Caco-2 (cell line): Measurements from ENCODE around the gene NSG1. TPM values are rescaled to one million over a fixed set of nuclear protein-coding genes. Genes with fewer than 3 reads are reported as not detected.

Experiments used
- BruUV-seq: library from RNA; stranded (reverse); fragments of 400-500 nt; replicated peaks from 2 replicates; lab custom pipeline; 2021; lab: Mats Ljungman, UMichigan
- CTCF ChIA-PET: fragments of 300-600 bp; sonication (Branson Sonifier 250); formaldehyde crosslinking; loops from one replicate; lab custom pipeline; 2022; ENCODE audit warnings: antibody characterized with exemption; lab: Charles Lee
- POLR2A ChIA-PET: fragments of 300-600 bp; sonication (Branson Sonifier 250); formaldehyde crosslinking; loops from one replicate; lab custom pipeline; 2022; ENCODE audit warnings: antibody characterized with exemption; lab: Charles Lee
- DNase-seq, 2 experiments: peaks; one replicate each; pipeline versions ENCODE4 v3.0.0 to v3.0.0-alpha.2; 2020 to 2022
- H3K27me3 ChIP-seq: replicated peaks from 2 replicates; pipeline ENCODE4 v1.6.0; 2011; ENCODE audit warnings: low read length; ENCODE audit not compliant: control insufficient read depth, insufficient read depth
- H3K36me3 ChIP-seq: 2 replicates; pipeline ENCODE4 v1.5.1; 2011; ENCODE audit warnings: low read length; ENCODE audit not compliant: control insufficient read depth, insufficient read depth
- H3K4me1 ChIP-seq: fragments of 250-450 bp; sonication (Bioruptor Pico); 2 replicates; pipeline ENCODE4 v1.5.1; 2020; ENCODE audit warnings: mild to moderate bottlenecking
- H3K4me3 ChIP-seq: 2 replicates; pipeline ENCODE4 v1.5.1; 2011; ENCODE audit warnings: low read depth, mild to moderate bottlenecking, control low read depth, low read length
- H3K9me3 ChIP-seq: fragments of 250-450 bp; sonication (Bioruptor Pico); 2 replicates; pipeline ENCODE4 v1.5.1; 2020; ENCODE audit warnings: mild to moderate bottlenecking, moderate library complexity
- H3K27ac Mint-ChIP-seq: one replicate; pipeline ENCODE4 v1.8.0; 2022; ENCODE audit warnings: mixed read lengths; ENCODE audit not compliant: unreplicated experiment
- H3K27me3 Mint-ChIP-seq: one replicate; pipeline ENCODE4 v1.8.0; 2022; ENCODE audit warnings: mixed read lengths; ENCODE audit not compliant: insufficient read depth, unreplicated experiment
- H3K36me3 Mint-ChIP-seq: one replicate; pipeline ENCODE4 v1.8.0; 2022; ENCODE audit warnings: mild to moderate bottlenecking, mixed read lengths; ENCODE audit not compliant: insufficient read depth, unreplicated experiment
- H3K4me1 Mint-ChIP-seq: one replicate; pipeline ENCODE4 v1.8.0; 2022; ENCODE audit warnings: low read depth, mixed read lengths; ENCODE audit not compliant: unreplicated experiment
- H3K4me3 Mint-ChIP-seq: one replicate; pipeline ENCODE4 v1.8.0; 2022; ENCODE audit warnings: mild to moderate bottlenecking, moderate library complexity, mixed read lengths; ENCODE audit not compliant: unreplicated experiment
- H3K9me3 Mint-ChIP-seq: one replicate; pipeline ENCODE4 v1.8.0; 2022; ENCODE audit warnings: mixed read lengths; ENCODE audit not compliant: unreplicated experiment
- intact Hi-C: fragments of 100-400 bp; cut with micrococcal nuclease; formaldehyde crosslinking; loops from one replicate; pipeline ENCODE4 v1.10.0; 2022; ENCODE audit not compliant: unreplicated experiment
- total RNA-seq: library from RNA; stranded (reverse); gene quantifications from 2 replicates; pipeline ENCODE4 v1.2.3, GENCODE V29; 2022
- TF ChIP-seq, protein P1 (sequence below), 2 experiments: fragments of 200-600 bp in 1 of 2; IDR thresholded peaks; 1 replicate in 1 of 2; 2 replicates in 1 of 2; pipeline versions ENCODE4 v1.5.1 to v1.8.0; 2011 to 2022; ENCODE audit warnings: antibody characterized with exemption in 1 of 2, control low read depth in 1 of 2, inconsistent platforms in 1 of 2, low read depth in 1 of 2, low read length in 1 of 2, mild to moderate bottlenecking in 1 of 2, moderate library complexity in 1 of 2; ENCODE audit not compliant: insufficient read depth in 1 of 2, severe bottlenecking in 1 of 2, unreplicated experiment in 1 of 2

Gene NSG1
- total RNA-seq, 1 experiment from 2014 or later = 7.2 TPM

DNA sequence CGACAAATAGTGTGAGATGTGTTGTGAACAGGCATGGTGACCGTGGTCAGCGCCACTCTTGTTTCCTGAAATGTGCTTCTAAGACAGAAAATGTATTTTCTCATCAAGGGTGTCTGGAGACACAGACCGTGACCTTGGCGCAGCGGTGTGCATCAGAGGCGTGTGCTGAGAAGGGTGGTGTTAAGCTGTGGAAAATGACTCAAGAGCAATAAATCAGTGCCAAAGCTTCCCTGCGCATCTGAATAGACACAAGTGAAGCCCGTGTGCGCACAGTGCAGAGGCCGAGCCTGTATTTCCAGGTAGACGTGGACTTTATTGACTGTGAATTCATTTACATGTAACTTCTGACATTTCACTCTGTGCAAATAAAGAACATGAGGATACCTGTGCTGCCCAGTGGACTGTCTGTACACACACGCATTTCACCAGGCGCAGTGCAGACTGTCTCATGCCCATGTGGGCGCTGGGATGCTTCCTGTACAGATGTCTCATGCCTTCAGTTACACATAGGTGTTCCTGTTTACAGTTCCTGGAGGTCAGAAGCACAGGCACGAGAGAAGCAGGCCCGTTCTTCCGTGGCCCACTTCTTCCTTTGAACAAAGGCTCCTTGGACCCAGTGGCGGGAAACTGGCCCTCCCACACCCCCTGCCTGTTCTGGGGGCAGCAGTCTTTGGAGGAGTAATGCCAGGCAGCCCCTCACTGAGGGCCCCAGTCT is 31.9 kb downstream of the NSG1 start:
- intact Hi-C loops = no loop called here
- Histone ChIP-seq H3K36me3 (no peaks in the 10 kb centered on the region; the same call in 1 of the 2 replicates), H3K27me3 (no peaks in the 10 kb centered on the region), H3K4me1 (no peaks in the 10 kb centered on the region), H3K4me3 (no peak overlapping the region), H3K9me3 (no peaks in the 10 kb centered on the region; the same call in 1 of the 2 replicates)
- no peaks in the 10 kb centered on the region for H3K4me1 Mint-ChIP-seq
- CTCF ChIA-PET = no interaction called here
- no TSS peak for BruUV-seq
- peaks cover 9% of the 10 kb centered on the region for H3K9me3 Mint-ChIP-seq
- no peak for DNase-seq
- H3K36me3 Mint-ChIP-seq = peaks cover 33% of the 10 kb centered on the region
- TF ChIP-seq, protein P1, sequence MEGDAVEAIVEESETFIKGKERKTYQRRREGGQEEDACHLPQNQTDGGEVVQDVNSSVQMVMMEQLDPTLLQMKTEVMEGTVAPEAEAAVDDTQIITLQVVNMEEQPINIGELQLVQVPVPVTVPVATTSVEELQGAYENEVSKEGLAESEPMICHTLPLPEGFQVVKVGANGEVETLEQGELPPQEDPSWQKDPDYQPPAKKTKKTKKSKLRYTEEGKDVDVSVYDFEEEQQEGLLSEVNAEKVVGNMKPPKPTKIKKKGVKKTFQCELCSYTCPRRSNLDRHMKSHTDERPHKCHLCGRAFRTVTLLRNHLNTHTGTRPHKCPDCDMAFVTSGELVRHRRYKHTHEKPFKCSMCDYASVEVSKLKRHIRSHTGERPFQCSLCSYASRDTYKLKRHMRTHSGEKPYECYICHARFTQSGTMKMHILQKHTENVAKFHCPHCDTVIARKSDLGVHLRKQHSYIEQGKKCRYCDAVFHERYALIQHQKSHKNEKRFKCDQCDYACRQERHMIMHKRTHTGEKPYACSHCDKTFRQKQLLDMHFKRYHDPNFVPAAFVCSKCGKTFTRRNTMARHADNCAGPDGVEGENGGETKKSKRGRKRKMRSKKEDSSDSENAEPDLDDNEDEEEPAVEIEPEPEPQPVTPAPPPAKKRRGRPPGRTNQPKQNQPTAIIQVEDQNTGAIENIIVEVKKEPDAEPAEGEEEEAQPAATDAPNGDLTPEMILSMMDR (IDR thresholded peaks at IDR 0.05; ENCODE audit: insufficient read depth in 1 of 2, low read depth in 1 of 2, low read length in 1 of 2, severe bottlenecking in 1 of 2, unreplicated experiment in 1 of 2) = no peak
- H3K27ac Mint-ChIP-seq = no peak overlapping the region
- POLR2A ChIA-PET = no interaction called here
- H3K27me3 Mint-ChIP-seq = no peaks in the 10 kb centered on the region
- H3K4me3 Mint-ChIP-seq = no peak overlapping the region

DNA sequence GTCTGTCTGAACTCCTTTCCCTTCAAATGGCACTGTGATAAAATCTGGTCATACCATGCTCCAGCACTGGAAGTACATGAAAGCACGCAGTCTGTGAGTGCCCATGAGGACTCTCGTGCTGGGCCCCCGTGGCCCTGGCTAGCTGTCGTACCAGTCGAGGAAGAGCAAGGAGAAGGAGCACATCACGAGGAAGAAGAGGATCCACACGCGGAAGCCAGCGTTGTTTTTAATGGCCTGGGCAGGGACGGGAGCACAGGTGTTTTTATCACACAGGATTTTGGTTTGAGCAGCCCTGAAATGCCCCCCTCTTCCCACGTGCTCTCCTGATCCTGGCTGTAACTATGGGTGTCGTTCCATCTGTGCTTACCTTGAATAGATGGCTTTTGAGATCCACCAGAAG is 33.0 kb downstream of the NSG1 start:
- no peaks in the 10 kb centered on the region for H3K4me1 ChIP-seq
- intact Hi-C loops = no loop called here
- TF ChIP-seq, protein P1 (IDR thresholded peaks at IDR 0.05; ENCODE audit: insufficient read depth in 1 of 2, low read depth in 1 of 2, low read length in 1 of 2, severe bottlenecking in 1 of 2, unreplicated experiment in 1 of 2) = no peak
- no peaks in the 10 kb centered on the region; the same call in 1 of the 2 replicates for H3K36me3 ChIP-seq
- ChIA-PET POLR2A (no interaction called here), CTCF (no interaction called here)
- no peak overlapping the region for H3K4me3 ChIP-seq
- Mint-ChIP-seq H3K36me3 (peaks cover 39% of the 10 kb centered on the region), H3K4me1 (no peaks in the 10 kb centered on the region), H3K4me3 (no peak overlapping the region), H3K27me3 (no peaks in the 10 kb centered on the region), H3K27ac (no peak overlapping the region), H3K9me3 (peaks cover 9% of the 10 kb centered on the region)
- no peak for DNase-seq
- H3K27me3 ChIP-seq = no peaks in the 10 kb centered on the region
- BruUV-seq = no TSS peak
- no peaks in the 10 kb centered on the region; the same call in 1 of the 2 replicates for H3K9me3 ChIP-seq

DNA sequence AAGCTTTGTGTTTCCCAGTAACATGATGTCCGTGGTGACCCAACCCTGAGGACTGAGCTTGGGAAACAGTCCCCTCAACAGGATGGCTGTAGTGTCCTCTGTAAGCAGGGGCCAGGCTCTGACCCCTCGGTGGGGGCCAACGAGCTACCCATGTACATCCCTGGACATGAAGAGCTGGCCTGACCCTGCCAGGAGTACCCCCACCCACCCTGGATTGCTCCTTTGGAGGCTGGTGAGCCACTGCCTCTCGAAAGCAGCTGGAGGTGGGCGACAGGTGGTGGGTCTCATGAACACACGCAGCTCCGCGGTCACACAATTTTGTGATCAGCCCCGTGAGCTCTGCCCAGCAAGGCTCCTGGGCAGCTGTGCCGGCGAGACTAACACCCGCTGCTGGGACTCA is 33.5 kb downstream of the NSG1 start:
- no peaks in the 10 kb centered on the region for H3K4me1 ChIP-seq
- H3K4me3 ChIP-seq = no peak overlapping the region
- no peaks in the 10 kb centered on the region for H3K27me3 ChIP-seq
- TF ChIP-seq, protein P1 (IDR thresholded peaks at IDR 0.05; ENCODE audit: insufficient read depth in 1 of 2, low read depth in 1 of 2, low read length in 1 of 2, severe bottlenecking in 1 of 2, unreplicated experiment in 1 of 2) = no peak
- ChIA-PET POLR2A (no interaction called here), CTCF (no interaction called here)
- H3K36me3 ChIP-seq = no peaks in the 10 kb centered on the region; the same call in 1 of the 2 replicates
- DNase-seq = no peak
- intact Hi-C loops = no loop called here
- peaks cover 9% of the 10 kb centered on the region for H3K9me3 Mint-ChIP-seq
- BruUV-seq = no TSS peak
- H3K4me3 Mint-ChIP-seq = no peak overlapping the region
- peaks cover 38% of the 10 kb centered on the region for H3K36me3 Mint-ChIP-seq
- no peaks in the 10 kb centered on the region for H3K27me3 Mint-ChIP-seq
- H3K27ac Mint-ChIP-seq = no peak overlapping the region
- H3K4me1 Mint-ChIP-seq = no peaks in the 10 kb centered on the region
- no peaks in the 10 kb centered on the region; the same call in 1 of the 2 replicates for H3K9me3 ChIP-seq
